ENCODE measurements around the gene NCKAP5.
A peak's percentile ranks its signal among the peaks of the same experiment; 100 is the strongest.

Gene NCKAP5

GRCh38 chr2:133573491-133574162, 5.4 kb upstream of the NCKAP5 start:
- Histone ChIP-seq H3K56ac (ENCODE audit: low read length) (no peak overlapping the region), H2BK5ac (ENCODE audit: low read length) (no peak overlapping the region), H3K23ac (ENCODE audit: low read length) (no peak overlapping the region), H2AK5ac (ENCODE audit: low read length) (no peak overlapping the region), H2BK15ac (replicated peaks; ENCODE audit: low read depth) (no peak overlapping the region), H4K8ac (ENCODE audit: low read depth, low read length) (no peak overlapping the region), H3K18ac (ENCODE audit: low read length) (no peak overlapping the region), H3K27me3 (ENCODE audit: insufficient read depth, low read length, poor library complexity) (no peaks in the 10 kb centered on the region), H3K79me1 (ENCODE audit: low read length) (no peaks in the 10 kb centered on the region), H3K79me2 (ENCODE audit: control insufficient read depth, insufficient read depth, low read length) (no peaks in the 10 kb centered on the region), H4K5ac (ENCODE audit: low read length) (no peak overlapping the region), H3K4me3 (ENCODE audit: low read length) (no peak overlapping the region), H3K4me2 (ENCODE audit: low read length) (no peak overlapping the region), H2BK120ac (ENCODE audit: low read depth, low read length) (no peak overlapping the region), H3K36me3 (ENCODE audit: control insufficient read depth, insufficient read depth, low read length) (no peaks in the 10 kb centered on the region), H3K4ac (ENCODE audit: low read depth, low read length) (no peak overlapping the region), H3K4me1 (ENCODE audit: control insufficient read depth, low read depth, low read length) (peaks cover 3% of the 10 kb centered on the region), H3K9ac (ENCODE audit: low read length) (no peak overlapping the region), H3K27ac (ENCODE audit: low read depth, low read length) (no peak overlapping the region)
- no CpG with 5 or more reads among the region's 6 CpGs for WGBS (ENCODE audit: extremely low coverage, insufficient coverage, low lambda C conversion rate)
- no peak for DNase-seq

- Histone ChIP-seq H4K8ac (ENCODE audit: low read depth, low read length) (no peak overlapping the region), H3K4me2 (ENCODE audit: low read length) (no peak overlapping the region), H3K9ac (ENCODE audit: low read length) (no peak overlapping the region), H3K4me1 (ENCODE audit: control insufficient read depth, low read depth, low read length) (peaks cover 2% of the 10 kb centered on the region), H3K4ac (ENCODE audit: low read depth, low read length) (no peak overlapping the region), H3K4me3 (ENCODE audit: low read length) (no peak overlapping the region), H2BK120ac (ENCODE audit: low read depth, low read length) (no peak overlapping the region), H2BK15ac (replicated peaks; ENCODE audit: low read depth) (no peak overlapping the region), H3K18ac (ENCODE audit: low read length) (no peak overlapping the region), H2AK5ac (ENCODE audit: low read length) (no peak overlapping the region), H4K5ac (ENCODE audit: low read length) (no peak overlapping the region), H3K79me2 (ENCODE audit: control insufficient read depth, insufficient read depth, low read length) (no peaks in the 10 kb centered on the region), H3K27me3 (ENCODE audit: insufficient read depth, low read length, poor library complexity) (no peaks in the 10 kb centered on the region), H3K23ac (ENCODE audit: low read length) (no peak overlapping the region), H3K36me3 (ENCODE audit: control insufficient read depth, insufficient read depth, low read length) (no peaks in the 10 kb centered on the region), H2BK5ac (ENCODE audit: low read length) (no peak overlapping the region), H3K27ac (ENCODE audit: low read depth, low read length) (no peak overlapping the region), H3K56ac (ENCODE audit: low read length) (no peak overlapping the region), H3K79me1 (ENCODE audit: low read length) (no peaks in the 10 kb centered on the region)
- no CpG with 5 or more reads among the region's 6 CpGs for WGBS (ENCODE audit: extremely low coverage, insufficient coverage, low lambda C conversion rate)
- DNase-seq = no peak
These were observed 3.0 kb upstream of the NCKAP5 start for GRCh38 chr2:133571249-133571648.

- Histone ChIP-seq H3K9ac (ENCODE audit: low read length) (no peak overlapping the region), H3K4me1 (ENCODE audit: control insufficient read depth, low read depth, low read length) (peaks cover 2% of the 10 kb centered on the region), H3K23ac (ENCODE audit: low read length) (no peak overlapping the region), H3K4me2 (ENCODE audit: low read length) (no peak overlapping the region), H3K4ac (ENCODE audit: low read depth, low read length) (no peak overlapping the region), H3K27me3 (ENCODE audit: insufficient read depth, low read length, poor library complexity) (no peaks in the 10 kb centered on the region), H3K18ac (ENCODE audit: low read length) (no peak overlapping the region), H2BK120ac (ENCODE audit: low read depth, low read length) (no peak overlapping the region), H3K36me3 (ENCODE audit: control insufficient read depth, insufficient read depth, low read length) (no peaks in the 10 kb centered on the region), H3K27ac (ENCODE audit: low read depth, low read length) (no peak overlapping the region), H3K4me3 (ENCODE audit: low read length) (no peak overlapping the region), H3K79me1 (ENCODE audit: low read length) (no peaks in the 10 kb centered on the region), H4K8ac (ENCODE audit: low read depth, low read length) (no peak overlapping the region), H2AK5ac (ENCODE audit: low read length) (no peak overlapping the region), H4K5ac (ENCODE audit: low read length) (no peak overlapping the region), H3K79me2 (ENCODE audit: control insufficient read depth, insufficient read depth, low read length) (no peaks in the 10 kb centered on the region), H2BK15ac (replicated peaks; ENCODE audit: low read depth) (no peak overlapping the region), H3K56ac (ENCODE audit: low read length) (no peak overlapping the region), H2BK5ac (ENCODE audit: low read length) (no peak overlapping the region)
- no CpG with 5 or more reads among the region's 5 CpGs for WGBS (ENCODE audit: extremely low coverage, insufficient coverage, low lambda C conversion rate)
- no peak for DNase-seq
These were observed 2.3 kb upstream of the NCKAP5 start for GRCh38 chr2:133570542-133570941.

GRCh38 chr2:133569286-133569830, 1.1 kb upstream of the NCKAP5 start:
- Histone ChIP-seq H2BK120ac (ENCODE audit: low read depth, low read length) (no peak overlapping the region), H3K27me3 (ENCODE audit: insufficient read depth, low read length, poor library complexity) (no peaks in the 10 kb centered on the region), H3K4me3 (ENCODE audit: low read length) (no peak overlapping the region), H2BK15ac (replicated peaks; ENCODE audit: low read depth) (no peak overlapping the region), H3K56ac (ENCODE audit: low read length) (no peak overlapping the region), H3K4me1 (ENCODE audit: control insufficient read depth, low read depth, low read length) (peaks cover 2% of the 10 kb centered on the region), H3K18ac (ENCODE audit: low read length) (no peak overlapping the region), H2AK5ac (ENCODE audit: low read length) (no peak overlapping the region), H4K5ac (ENCODE audit: low read length) (no peak overlapping the region), H3K79me1 (ENCODE audit: low read length) (no peaks in the 10 kb centered on the region), H3K79me2 (ENCODE audit: control insufficient read depth, insufficient read depth, low read length) (no peaks in the 10 kb centered on the region), H3K9ac (ENCODE audit: low read length) (no peak overlapping the region), H3K27ac (ENCODE audit: low read depth, low read length) (no peak overlapping the region), H4K8ac (ENCODE audit: low read depth, low read length) (no peak overlapping the region), H2BK5ac (ENCODE audit: low read length) (no peak overlapping the region), H3K23ac (ENCODE audit: low read length) (no peak overlapping the region), H3K36me3 (ENCODE audit: control insufficient read depth, insufficient read depth, low read length) (no peaks in the 10 kb centered on the region), H3K4me2 (ENCODE audit: low read length) (no peak overlapping the region), H3K4ac (ENCODE audit: low read depth, low read length) (no peak overlapping the region)
- DNase-seq = no peak
- no CpG with 5 or more reads among the region's 4 CpGs for WGBS (ENCODE audit: extremely low coverage, insufficient coverage, low lambda C conversion rate)

- no peak overlapping the region for H3K4ac ChIP-seq (ENCODE audit: low read depth, low read length)
- peaks cover 2% of the 10 kb centered on the region for H3K4me1 ChIP-seq (ENCODE audit: control insufficient read depth, low read depth, low read length)
- no peak overlapping the region for H3K23ac ChIP-seq (ENCODE audit: low read length)
- no peak overlapping the region for H3K4me3 ChIP-seq (ENCODE audit: low read length)
- no peak overlapping the region for H2BK15ac ChIP-seq (replicated peaks; ENCODE audit: low read depth)
- DNase-seq = no peak
- no peak overlapping the region for H2BK5ac ChIP-seq (ENCODE audit: low read length)
- H4K5ac ChIP-seq (ENCODE audit: low read length) = no peak overlapping the region
- H3K4me2 ChIP-seq (ENCODE audit: low read length) = no peak overlapping the region
- no peak overlapping the region for H3K56ac ChIP-seq (ENCODE audit: low read length)
- no peaks in the 10 kb centered on the region for H3K36me3 ChIP-seq (ENCODE audit: control insufficient read depth, insufficient read depth, low read length)
- no peak overlapping the region for H3K27ac ChIP-seq (ENCODE audit: low read depth, low read length)
- no peak overlapping the region for H2AK5ac ChIP-seq (ENCODE audit: low read length)
- no peaks in the 10 kb centered on the region for H3K27me3 ChIP-seq (ENCODE audit: insufficient read depth, low read length, poor library complexity)
- H3K79me2 ChIP-seq (ENCODE audit: control insufficient read depth, insufficient read depth, low read length) = no peaks in the 10 kb centered on the region
- H2BK120ac ChIP-seq (ENCODE audit: low read depth, low read length) = no peak overlapping the region
- H3K79me1 ChIP-seq (ENCODE audit: low read length) = no peaks in the 10 kb centered on the region
- H3K18ac ChIP-seq (ENCODE audit: low read length) = no peak overlapping the region
- H3K9ac ChIP-seq (ENCODE audit: low read length) = no peak overlapping the region
- no CpG with 5 or more reads among the region's 5 CpGs for WGBS (ENCODE audit: extremely low coverage, insufficient coverage, low lambda C conversion rate)
- no peak overlapping the region for H4K8ac ChIP-seq (ENCODE audit: low read depth, low read length)
These were observed 335 bp upstream of the NCKAP5 start for GRCh38 chr2:133568598-133568997.

GRCh38 chr2:133562558-133562957, 5.7 kb downstream of the NCKAP5 start:
- no peak overlapping the region for H3K9ac ChIP-seq (ENCODE audit: low read length)
- no peaks in the 10 kb centered on the region for H3K4me1 ChIP-seq (ENCODE audit: control insufficient read depth, low read depth, low read length)
- H4K5ac ChIP-seq (ENCODE audit: low read length) = no peak overlapping the region
- H4K8ac ChIP-seq (ENCODE audit: low read depth, low read length) = no peak overlapping the region
- H2BK120ac ChIP-seq (ENCODE audit: low read depth, low read length) = no peak overlapping the region
- H3K56ac ChIP-seq (ENCODE audit: low read length) = no peak overlapping the region
- no peaks in the 10 kb centered on the region for H3K79me1 ChIP-seq (ENCODE audit: low read length)
- H3K4ac ChIP-seq (ENCODE audit: low read depth, low read length) = peak overlapping the region; percentile 27
- no peak overlapping the region for H3K4me2 ChIP-seq (ENCODE audit: low read length)
- H3K27ac ChIP-seq (ENCODE audit: low read depth, low read length) = no peak overlapping the region
- no peaks in the 10 kb centered on the region for H3K27me3 ChIP-seq (ENCODE audit: insufficient read depth, low read length, poor library complexity)
- H3K4me3 ChIP-seq (ENCODE audit: low read length) = no peak overlapping the region
- H3K23ac ChIP-seq (ENCODE audit: low read length) = no peak overlapping the region
- H3K79me2 ChIP-seq (ENCODE audit: control insufficient read depth, insufficient read depth, low read length) = no peaks in the 10 kb centered on the region
- no CpG with 5 or more reads among the region's 4 CpGs for WGBS (ENCODE audit: extremely low coverage, insufficient coverage, low lambda C conversion rate)
- no peaks in the 10 kb centered on the region for H3K36me3 ChIP-seq (ENCODE audit: control insufficient read depth, insufficient read depth, low read length)
- no peak overlapping the region for H2BK5ac ChIP-seq (ENCODE audit: low read length)
- H3K18ac ChIP-seq (ENCODE audit: low read length) = no peak overlapping the region
- no peak for DNase-seq
- H2BK15ac ChIP-seq (replicated peaks; ENCODE audit: low read depth) = no peak overlapping the region
- no peak overlapping the region for H2AK5ac ChIP-seq (ENCODE audit: low read length)
